ENCODE data around the gene SOCS4.
"Not testable (repeated sequence)": the region's sequence is repeated elsewhere in the genome, so short reads cannot be mapped to it uniquely, and the experiment has no call there.

Gene SOCS4

GRCh38 chr14:55026793-55027561, at the start of gene SOCS4, which contains the start of gene WDHD1:
Gene SOCS4 (plus strand): TSS chr14:55027236. CDS start chr14:55043042, 15,806 bp downstream.
Gene WDHD1 (minus strand): TSS chr14:55027099. CDS start chr14:55026787, 312 bp downstream.
- DNase-seq (ENCODE audit: low read depth) = peak; percentile 94

GRCh38 chr14:54979039-54979438, 48.0 kb upstream of the SOCS4 start:
- DNase-seq (ENCODE audit: low read depth) = no peak

GRCh38 chr14:54981698-54982097, 45.3 kb upstream of the SOCS4 start:
- DNase-seq (ENCODE audit: low read depth) = no peak

GRCh38 chr14:54985156-54985555, 41.9 kb upstream of the SOCS4 start:
- no peak for DNase-seq (ENCODE audit: low read depth)

GRCh38 chr14:55000381-55000780, 26.7 kb upstream of the SOCS4 start:
- DNase-seq (ENCODE audit: low read depth) = no peak

GRCh38 chr14:55005071-55005470, 22.0 kb upstream of the SOCS4 start:
- no peak for DNase-seq (ENCODE audit: low read depth)

- DNase-seq (ENCODE audit: low read depth) = no peak
Observed at GRCh38 chr14:55015006-55015405, 12.0 kb upstream of the SOCS4 start.

GRCh38 chr14:55019968-55020554, 7.0 kb upstream of the SOCS4 start:
- DNase-seq (ENCODE audit: low read depth) = no peak

- not testable (repeated sequence) for DNase-seq (ENCODE audit: low read depth)
Observed at GRCh38 chr14:55024365-55024764, 2.7 kb upstream of the SOCS4 start.

GRCh38 chr14:55025948-55026347, 1.1 kb upstream of the SOCS4 start:
- no peak for DNase-seq (ENCODE audit: low read depth)

GRCh38 chr14:55026441-55026792, 619 bp upstream of the SOCS4 start:
- DNase-seq (ENCODE audit: low read depth) = no peak

- no peak for DNase-seq (ENCODE audit: low read depth)
Observed at GRCh38 chr14:55028066-55028465, 1.0 kb downstream of the SOCS4 start.

GRCh38 chr14:55028476-55028875, 1.4 kb downstream of the SOCS4 start:
- DNase-seq (ENCODE audit: low read depth) = no peak

GRCh38 chr14:55031190-55031589, 4.2 kb downstream of the SOCS4 start:
- DNase-seq (ENCODE audit: low read depth) = no peak

- not testable (repeated sequence) for DNase-seq (ENCODE audit: low read depth)
Observed at GRCh38 chr14:55037995-55038394, 11.0 kb downstream of the SOCS4 start.

GRCh38 chr14:55038708-55039107, 11.7 kb downstream of the SOCS4 start:
- no peak for DNase-seq (ENCODE audit: low read depth)

- DNase-seq (ENCODE audit: low read depth) = no peak
Observed at GRCh38 chr14:55043528-55043927, 16.5 kb downstream of the SOCS4 start.

GRCh38 chr14:55045087-55045486, 18.1 kb downstream of the SOCS4 start:
- DNase-seq (ENCODE audit: low read depth) = no peak

- DNase-seq (ENCODE audit: low read depth) = no peak
Observed at GRCh38 chr14:55047301-55048053, 20.4 kb downstream of the SOCS4 start.

GRCh38 chr14:55048900-55049436, 21.9 kb downstream of the SOCS4 start:
- DNase-seq (ENCODE audit: low read depth) = no peak

- DNase-seq (ENCODE audit: low read depth) = no peak
Observed at GRCh38 chr14:55051165-55051422, 24.1 kb downstream of the SOCS4 start.

- peak; percentile 82 for DNase-seq (ENCODE audit: low read depth)
Observed at GRCh38 chr14:55051423-55052268, 24.6 kb downstream of the SOCS4 start, which contains the start of gene MAPK1IP1L. Gene MAPK1IP1L (plus strand): TSS chr14:55051647. CDS start chr14:55061684, 10,037 bp downstream.
